Body of pancreas (tissue), 4 donors: ENCODE data around the gene BICD1. TPM values are rescaled to one million over a fixed set of nuclear protein-coding genes. Genes with fewer than 3 reads are reported as not detected.

ENCODE experiments used
- ATAC-seq: fragments of 150-250 bp; one replicate; pipeline ENCODE4 v1.9.1; 2016
- DNase-seq, 4 donors: peaks; one replicate each; pipeline ENCODE4 v3.0.0-alpha.2; 2019
- H3K27ac ChIP-seq, 4 donors: fragments of 200-600 bp; sonication (generic); 1 replicate in 3 of 4; 2 replicates in 1 of 4; pipeline versions ENCODE4 v1.5.1 to v1.6.1; 2016 to 2019; ENCODE audit warnings: mild to moderate bottlenecking in 1 of 4, mixed read lengths in 1 of 4, moderate library complexity in 1 of 4
- H3K27me3 ChIP-seq, 2 donors: fragments of 200-600 bp; sonication (generic); one replicate each; pipeline ENCODE4 v1.6.0; 2016; ENCODE audit warnings: mild to moderate bottlenecking in 1 of 2
- H3K36me3 ChIP-seq, 2 donors: fragments of 200-600 bp; sonication (generic); replicated peaks in 1 of 2; 2 replicates each; pipeline ENCODE4 v1.5.1; 2016; ENCODE audit warnings: low read depth in 2 of 2; ENCODE audit not compliant: insufficient read depth in 1 of 2
- H3K4me1 ChIP-seq: fragments of 200-600 bp; sonication (generic); one replicate; pipeline ENCODE4 v1.6.0; 2016
- H3K4me3 ChIP-seq, 2 donors: fragments of 200-600 bp; sonication (generic); 1 replicate in 1 of 2; 2 replicates in 1 of 2; pipeline ENCODE4 v1.5.1; 2016 to 2019
- H3K9me3 ChIP-seq, 3 donors: fragments of 200-600 bp; sonication (generic); 1 replicate in 2 of 3; 2 replicates in 1 of 3; pipeline ENCODE4 v1.5.1; 2016
- CTCF ChIP-seq, 7 experiments: fragments of 450-650 bp in 4 of 7; fragments of 200-600 bp in 3 of 7; sonication (generic) in 3 of 7; IDR thresholded peaks; one replicate each; pipeline ENCODE4 v1.5.1; 2016 to 2019; ENCODE audit warnings: antibody characterized with exemption in 7 of 7
- POLR2A ChIP-seq, 3 donors: fragments of 450-650 bp; IDR thresholded peaks; one replicate each; pipeline ENCODE4 v1.6.1; 2016; ENCODE audit warnings: antibody characterized with exemption in 3 of 3, mild to moderate bottlenecking in 2 of 3
- WGBS, 2 donors: methylation state at CpG; one replicate each; pipeline ENCODE4 v1.1.5; 2017; 5-methylcytosine and 5-hydroxymethylcytosine counted together
- intact Hi-C: fragments of 100-400 bp; cut with DNase I; formaldehyde crosslinking; loops from one replicate; pipeline ENCODE4 v1.15.1; 2023
- total RNA-seq, 2 donors: library from RNA; depleted of rRNA; stranded (reverse); fragments of >200 nt; gene quantifications; one replicate each; pipeline ENCODE4 v1.1.0, GENCODE V29; 2016

The BICD1 gene
- total RNA-seq, 2 donors from 2014 or later, result 3.0 to 6.2 TPM

GRCh38 chr12:32402170-32402569 lies 295.5 kb downstream of the BICD1 start:
- H3K27ac ChIP-seq, result no peak overlapping the region
- no peak for ATAC-seq
- WGBS, 2 donors, result 86 to 98% methylated on average over 9 to 10 of the region's 10 CpGs
- no peaks in the 10 kb centered on the region for H3K9me3 ChIP-seq
- TF ChIP-seq CTCF (IDR thresholded peaks at IDR 0.05) (no peak), POLR2A (IDR thresholded peaks at IDR 0.05) (no peak)
- no peak for DNase-seq
- H3K4me1 ChIP-seq, result peaks cover 33% of the 10 kb centered on the region
- no peak overlapping the region for H3K4me3 ChIP-seq
- no peaks in the 10 kb centered on the region for H3K36me3 ChIP-seq
- intact Hi-C loops, result no loop called here
- H3K27me3 ChIP-seq, result no peaks in the 10 kb centered on the region

- intact Hi-C loops, result no loop called here
- no peak overlapping the region for H3K4me3 ChIP-seq
- DNase-seq (no peak), ATAC-seq (no peak)
- H3K27me3 ChIP-seq, result no peaks in the 10 kb centered on the region
- no peaks in the 10 kb centered on the region for H3K36me3 ChIP-seq
- peaks cover 33% of the 10 kb centered on the region for H3K4me1 ChIP-seq
- no peaks in the 10 kb centered on the region for H3K9me3 ChIP-seq
- TF ChIP-seq POLR2A (IDR thresholded peaks at IDR 0.05) (no peak), CTCF (IDR thresholded peaks at IDR 0.05) (no peak)
- no peak overlapping the region for H3K27ac ChIP-seq
- WGBS, 2 donors, result 28 to 33% methylated on average over 1 of the region's 1 CpG
These were observed 296.3 kb downstream of the BICD1 start for GRCh38 chr12:32402946-32403345.

DNA sequence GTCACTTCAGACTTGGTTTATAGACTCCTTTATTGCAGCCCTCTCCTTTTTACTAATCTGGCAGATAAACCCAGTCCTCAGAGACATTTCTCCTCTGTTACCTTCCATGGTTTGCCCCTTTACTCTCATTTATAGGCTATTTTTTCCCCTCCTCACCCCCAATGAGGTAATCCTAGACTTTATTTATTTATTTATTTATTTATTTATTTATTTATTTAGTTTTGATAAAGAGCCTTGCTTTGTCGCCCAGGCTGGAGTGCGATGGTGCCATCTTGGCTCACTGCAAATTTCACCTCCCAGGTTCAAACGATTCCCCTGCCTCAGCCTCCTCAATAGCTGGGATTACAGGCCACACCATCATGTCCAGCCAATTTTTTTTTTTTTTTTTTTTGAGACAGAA lies 301.1 kb downstream of the BICD1 start:
- Histone ChIP-seq H3K27ac (no peak overlapping the region), H3K4me1 (peaks cover 6% of the 10 kb centered on the region), H3K36me3 (no peaks in the 10 kb centered on the region), H3K4me3 (no peak overlapping the region), H3K27me3 (no peaks in the 10 kb centered on the region), H3K9me3 (no peaks in the 10 kb centered on the region)
- DNase-seq (no peak), ATAC-seq (no peak)
- 94 to 96% methylated on average over 3 of the region's 3 CpGs for WGBS, 2 donors
- intact Hi-C loops, result no loop called here
- TF ChIP-seq CTCF (IDR thresholded peaks at IDR 0.05) (no peak), POLR2A (IDR thresholded peaks at IDR 0.05) (no peak)

- 44 to 45% methylated on average over 3 of the region's 3 CpGs for WGBS, 2 donors
- H3K27me3 ChIP-seq, result no peaks in the 10 kb centered on the region
- ATAC-seq (no peak), DNase-seq (no peak)
- TF ChIP-seq POLR2A (IDR thresholded peaks at IDR 0.05) (no peak), CTCF (IDR thresholded peaks at IDR 0.05) (no peak)
- H3K27ac ChIP-seq, result no peak overlapping the region
- H3K4me3 ChIP-seq, result no peak overlapping the region
- peaks cover 9% of the 10 kb centered on the region for H3K4me1 ChIP-seq
- intact Hi-C loops, result no loop called here
- H3K9me3 ChIP-seq, result no peaks in the 10 kb centered on the region
- H3K36me3 ChIP-seq, result no peaks in the 10 kb centered on the region
These were observed 306.8 kb downstream of the BICD1 start for GRCh38 chr12:32413412-32413811.

DNA sequence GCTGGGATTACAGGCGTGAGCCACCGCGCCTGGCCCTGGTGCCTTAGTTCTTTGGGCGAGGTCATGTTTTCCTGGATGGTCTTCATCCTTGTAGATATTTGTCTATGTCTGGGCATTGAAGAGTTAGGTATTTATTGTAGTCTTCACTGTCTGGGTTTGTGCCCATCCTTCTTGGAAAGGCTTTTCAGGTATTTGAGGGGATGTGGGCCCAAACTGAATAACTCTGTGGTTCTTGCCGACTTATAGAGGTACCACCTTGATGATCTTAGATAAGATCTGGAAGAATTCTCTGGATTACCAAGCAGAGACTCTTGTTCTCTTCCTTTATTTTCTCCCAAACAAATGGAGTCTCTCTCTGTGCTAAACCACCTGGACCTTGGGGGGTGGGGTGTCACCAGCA lies 311.6 kb downstream of the BICD1 start:
- Histone ChIP-seq H3K27me3 (no peaks in the 10 kb centered on the region), H3K9me3 (no peaks in the 10 kb centered on the region), H3K36me3 (no peaks in the 10 kb centered on the region), H3K27ac (no peak overlapping the region), H3K4me1 (peaks cover 27% of the 10 kb centered on the region), H3K4me3 (no peak overlapping the region)
- TF ChIP-seq CTCF (IDR thresholded peaks at IDR 0.05), result no peak
- no peak for TF ChIP-seq POLR2A (IDR thresholded peaks at IDR 0.05)
- 94% methylated on average over 5 of the region's 5 CpGs for WGBS, 2 donors
- no peak for ATAC-seq
- intact Hi-C loops, result no loop called here
- no peak for DNase-seq
